PC-9 (cell line): ENCODE data around the gene CEP19. TPM values are rescaled to one million over a fixed set of nuclear protein-coding genes. Genes with fewer than 3 reads are reported as not detected.
A peak's percentile ranks its signal among the peaks of the same experiment; 100 is the strongest.

Experiments
- BruUV-seq: library from RNA; stranded (reverse); fragments of 400-500 nt; replicated peaks from 2 replicates; lab custom pipeline; 2021; lab: Mats Ljungman, UMichigan
- CTCF ChIA-PET: fragments of 300-600 bp; sonication (Branson Sonifier 250); formaldehyde crosslinking; loops from one replicate; lab custom pipeline; 2022; ENCODE audit warnings: antibody characterized with exemption; lab: Charles Lee
- POLR2A ChIA-PET: fragments of 300-600 bp; sonication (Branson Sonifier 250); formaldehyde crosslinking; loops from one replicate; lab custom pipeline; 2022; ENCODE audit warnings: antibody characterized with exemption; ENCODE audit not compliant: unreplicated experiment; lab: Charles Lee
- DNase-seq, 2 experiments: peaks; one replicate each; pipeline versions ENCODE4 v3.0.0 to v3.0.0-alpha.2; 2015 to 2022; ENCODE audit warnings: mixed read lengths in 1 of 2
- H2AFZ ChIP-seq: fragments of 200-600 bp; sonication (generic); 2 replicates; pipeline ENCODE4 v1.8.1; 2017; ENCODE audit warnings: antibody characterized with exemption
- H3F3A ChIP-seq: fragments of 200-600 bp; sonication (generic); 2 replicates; pipeline ENCODE4 v1.8.1; 2017; ENCODE audit warnings: antibody characterized with exemption, mild to moderate bottlenecking, low read depth; ENCODE audit not compliant: insufficient read depth
- H3K27ac ChIP-seq: fragments of 200-600 bp; sonication (generic); 2 replicates; pipeline ENCODE4 v1.6.1; 2016; ENCODE audit warnings: mixed run types
- H3K27me3 ChIP-seq: fragments of 200-600 bp; sonication (generic); 2 replicates; pipeline ENCODE4 v1.6.1; 2016; ENCODE audit warnings: low read depth, mixed run types; ENCODE audit not compliant: insufficient read depth
- H3K36me3 ChIP-seq: fragments of 200-600 bp; sonication (generic); 2 replicates; pipeline ENCODE4 v1.6.1; 2016; ENCODE audit warnings: low read depth, mixed run types
- H3K4me1 ChIP-seq: fragments of 200-600 bp; sonication (generic); replicated peaks from 2 replicates; pipeline ENCODE4 v1.6.1; 2016; ENCODE audit warnings: mixed run types; ENCODE audit not compliant: insufficient read depth
- H3K4me2 ChIP-seq: fragments of 200-600 bp; sonication (generic); 2 replicates; pipeline ENCODE4 v1.6.1; 2017; ENCODE audit warnings: mixed run types
- H3K4me3 ChIP-seq: fragments of 200-600 bp; sonication (generic); 2 replicates; pipeline ENCODE4 v1.6.1; 2016; ENCODE audit warnings: mixed run types
- H3K79me2 ChIP-seq: fragments of 200-600 bp; sonication (generic); 2 replicates; pipeline ENCODE4 v1.6.1; 2017; ENCODE audit warnings: low read depth, mixed run types
- H3K9me2 ChIP-seq: fragments of 200-600 bp; sonication (generic); 2 replicates; pipeline ENCODE4 v1.8.1; 2017; ENCODE audit warnings: mild to moderate bottlenecking; ENCODE audit not compliant: insufficient read depth
- H3K9me3 ChIP-seq: fragments of 200-600 bp; sonication (generic); 2 replicates; pipeline ENCODE4 v1.8.1; 2016; ENCODE audit warnings: low read depth; ENCODE audit not compliant: insufficient read depth
- H4K20me1 ChIP-seq: fragments of 200-600 bp; sonication (generic); 2 replicates; pipeline ENCODE4 v1.8.1; 2017; ENCODE audit not compliant: insufficient read depth
- CTCF ChIP-seq: fragments of 200-600 bp; sonication (generic); conservative IDR thresholded peaks from 2 replicates; pipeline ENCODE4 v1.6.1; 2017; ENCODE audit warnings: mixed run types, antibody characterized with exemption, mild to moderate bottlenecking, moderate library complexity
- EZH2 ChIP-seq: fragments of 200-600 bp; sonication (generic); IDR thresholded peaks from 2 replicates; pipeline ENCODE4 v1.8.0; 2017; ENCODE audit warnings: antibody characterized with exemption, low read depth
- intact Hi-C: fragments of 100-400 bp; cut with micrococcal nuclease; formaldehyde crosslinking; loops from one replicate; pipeline ENCODE4 v1.10.0; 2022; ENCODE audit not compliant: unreplicated experiment
- total RNA-seq: library from RNA; stranded (reverse); gene quantifications from 2 replicates; pipeline ENCODE4 v1.2.3, GENCODE V29; 2021

The CEP19 gene
- total RNA-seq, 1 experiment from 2014 or later = 5.5 TPM

- Histone ChIP-seq H3K36me3 (0 out of 2 replicates have a peak, but pooled peaks cover 2% of the 10 kb centered on the region), H3K9me2 (no peaks in the 10 kb centered on the region), H3K4me3 (peak overlapping the region; percentile 85), H3K9me3 (no peaks in the 10 kb centered on the region), H3K27ac (peak overlapping the region; percentile 80), H3K4me2 (peak overlapping the region; percentile 84), H4K20me1 (peaks cover 29% of the 10 kb centered on the region), H3F3A (peaks cover 25% of the 10 kb centered on the region; the same call in 1 of the 2 replicates), H3K79me2 (peaks cover 58% of the 10 kb centered on the region), H3K4me1 (peaks cover 11% of the 10 kb centered on the region), H2AFZ (peak overlapping the region; percentile 84), H3K27me3 (no peaks in the 10 kb centered on the region)
- ChIA-PET CTCF (interaction anchor here (0.6 to 1.4 kb wide), 5 partner anchors 22 to 759 kb away, joined by 4 to 12 read pairs (median 6); no protein-coding TSS in a partner anchor), POLR2A (interaction anchor here (0.7 kb wide), 2 partner anchors 123 to 504 kb away, joined by 3 read pairs; no protein-coding TSS in a partner anchor)
- TF ChIP-seq EZH2 (no peak), CTCF (0 out of 2 replicates have a peak, but pooled peaks have one; percentile 20)
- TSS peak; percentile 31 for BruUV-seq
- peak in 1 of 2 experiments; percentile 61 for DNase-seq
- intact Hi-C loops = loop anchor here (2.0 to 5.0 kb wide), 2 partner anchors 52 to 127 kb away; partner anchors contain the start of gene SENP5
Measured at GRCh38 chr3:196740481-196741248, 28.6 kb upstream of the CEP19 start.

GRCh38 chr3:196739671-196740480 is 27.8 kb upstream of the CEP19 start, which contains the start of gene PAK2:
TSS of gene PAK2 (plus strand) at chr3:196739857. CDS start at chr3:196782647, 42,790 bp downstream.
- Histone ChIP-seq H3K4me1 (peaks cover 11% of the 10 kb centered on the region), H3K36me3 (0 out of 2 replicates have a peak, but pooled peaks cover 5% of the 10 kb centered on the region), H3K9me2 (no peaks in the 10 kb centered on the region), H3K27me3 (no peaks in the 10 kb centered on the region), H3K79me2 (peaks cover 50% of the 10 kb centered on the region), H3K4me2 (peak within 1 kb of the TSS; percentile 84), H3K27ac (peak within 1 kb of the TSS; percentile 80), H3K9me3 (no peaks in the 10 kb centered on the region), H2AFZ (peak within 1 kb of the TSS; percentile 84), H3F3A (peaks cover 29% of the 10 kb centered on the region; the same call in 1 of the 2 replicates), H3K4me3 (peak within 1 kb of the TSS; percentile 85), H4K20me1 (peaks cover 23% of the 10 kb centered on the region)
- TF ChIP-seq EZH2 = no peak
- intact Hi-C loops = loop anchor here (2.0 to 5.0 kb wide), 2 partner anchors 53 to 127 kb away; partner anchors contain the start of gene SENP5
- no TSS peak for BruUV-seq
- CTCF ChIA-PET = interaction anchor here (0.5 to 1.4 kb wide), 7 partner anchors 21 to 760 kb away, joined by 3 to 7 read pairs (median 5); partner anchors contain the start of genes CEP19 and PIGX
- peak; percentile 72 to 93 for DNase-seq
- POLR2A ChIA-PET = interaction anchor here (0.6 to 0.9 kb wide), 12 partner anchors 8 to 569 kb away, joined by 3 to 12 read pairs (median 4); partner anchors contain the start of genes CEP19 and PIGX

GRCh38 chr3:196737655-196738054 is 25.6 kb upstream of the CEP19 start:
- no peak overlapping the region for H2AFZ ChIP-seq
- H4K20me1 ChIP-seq = peaks cover 16% of the 10 kb centered on the region
- ChIA-PET POLR2A (no interaction called here), CTCF (no interaction called here)
- 0 out of 2 replicates have a peak, but pooled peaks cover 13% of the 10 kb centered on the region for H3K36me3 ChIP-seq
- peaks cover 11% of the 10 kb centered on the region for H3K4me1 ChIP-seq
- H3F3A ChIP-seq = peaks cover 22% of the 10 kb centered on the region; the same call in 1 of the 2 replicates
- H3K27ac ChIP-seq = no peak overlapping the region
- H3K79me2 ChIP-seq = peaks cover 28% of the 10 kb centered on the region
- H3K4me3 ChIP-seq = no peak overlapping the region
- H3K4me2 ChIP-seq = no peak overlapping the region
- H3K27me3 ChIP-seq = no peaks in the 10 kb centered on the region
- no peaks in the 10 kb centered on the region for H3K9me3 ChIP-seq
- no TSS peak for BruUV-seq
- DNase-seq = no peak
- intact Hi-C loops = no loop called here
- H3K9me2 ChIP-seq = no peaks in the 10 kb centered on the region
- TF ChIP-seq CTCF (no peak), EZH2 (no peak)
